ENCODE data around the gene ZNF804A.

ZNF804A gene

DNA sequence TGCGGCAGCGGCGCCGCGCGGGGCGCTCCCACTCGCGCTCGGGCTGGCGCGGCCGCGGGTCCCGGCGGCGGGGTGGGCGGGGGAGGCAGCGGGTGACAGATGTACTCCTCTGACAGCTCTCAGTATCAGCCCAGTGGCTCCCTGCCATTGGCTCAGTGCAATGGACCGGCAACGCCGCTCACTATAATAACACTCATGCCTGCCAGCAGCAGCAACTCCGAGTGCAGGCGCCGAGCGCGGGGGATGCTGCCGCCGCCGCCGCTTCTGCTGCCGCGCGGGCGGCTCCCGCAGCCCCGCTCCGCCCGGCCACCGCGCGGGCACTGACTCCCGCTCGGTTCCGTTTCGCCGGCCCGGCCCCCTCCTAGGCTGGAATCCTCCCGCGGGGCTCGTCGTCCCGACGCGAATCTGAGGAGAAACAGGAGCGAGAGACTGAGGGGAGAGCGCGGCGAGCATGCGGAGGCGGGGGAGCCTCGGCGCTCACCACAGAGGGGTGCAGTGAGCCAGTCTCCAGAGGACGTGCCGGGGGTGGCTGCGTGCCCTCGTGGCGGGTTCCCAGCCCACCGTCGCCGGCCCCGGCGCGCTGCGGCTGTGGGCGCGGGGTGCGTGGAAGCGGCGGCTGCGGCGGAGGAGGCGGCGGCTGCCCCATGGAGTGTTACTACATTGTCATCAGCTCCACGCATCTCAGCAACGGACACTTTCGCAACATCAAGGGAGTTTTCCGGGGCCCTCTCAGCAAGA is at the start of gene ZNF804A:
TSS of gene ZNF804A (plus strand) at position 214 of the 738 bp plus-strand sequence. CDS start at position 645, 431 bp downstream.
- DNase-seq (ENCODE audit: low read depth in 1 of 2, low spot score in 1 of 2): no peak

DNA sequence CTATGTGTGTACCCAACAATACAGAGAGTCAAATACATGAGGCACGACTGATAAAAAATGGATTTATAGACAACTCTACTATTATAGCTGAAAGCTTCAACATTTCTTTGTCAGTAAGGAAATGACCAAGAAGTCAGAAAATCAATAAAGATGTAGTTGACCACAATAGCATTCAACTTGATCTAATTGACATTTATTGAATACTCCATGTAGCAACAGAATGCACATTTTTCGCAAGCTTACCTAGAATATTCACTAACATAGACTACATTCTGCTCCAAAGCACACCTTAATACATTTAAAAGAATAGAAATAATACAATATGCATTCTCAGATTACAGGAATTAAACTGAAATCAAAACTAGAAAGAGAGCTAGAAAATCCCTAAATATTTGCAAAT is 49.2 kb upstream of the ZNF804A start:
- no peak for DNase-seq (ENCODE audit: low read depth in 1 of 2, low spot score in 1 of 2)

DNA sequence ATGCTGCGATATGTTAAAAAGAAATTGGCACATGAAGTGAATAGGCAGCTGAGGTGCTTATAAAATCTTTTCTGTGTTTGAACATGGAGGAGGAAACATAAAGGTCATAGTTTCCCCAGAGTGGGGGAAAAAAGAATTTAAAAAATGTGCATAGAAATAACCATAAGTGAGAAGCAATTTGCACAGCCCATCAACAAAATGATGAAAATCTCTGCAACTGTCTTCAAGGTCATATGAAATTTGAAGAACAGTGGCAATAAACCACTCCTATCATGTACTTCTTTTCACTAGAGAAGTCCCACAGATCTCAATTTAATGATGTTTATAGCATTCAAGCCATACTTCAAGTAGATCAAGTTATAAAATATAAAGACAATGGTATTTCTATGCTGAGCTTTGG is 46.7 kb upstream of the ZNF804A start:
- no peak for DNase-seq (ENCODE audit: low read depth in 1 of 2, low spot score in 1 of 2)

DNA sequence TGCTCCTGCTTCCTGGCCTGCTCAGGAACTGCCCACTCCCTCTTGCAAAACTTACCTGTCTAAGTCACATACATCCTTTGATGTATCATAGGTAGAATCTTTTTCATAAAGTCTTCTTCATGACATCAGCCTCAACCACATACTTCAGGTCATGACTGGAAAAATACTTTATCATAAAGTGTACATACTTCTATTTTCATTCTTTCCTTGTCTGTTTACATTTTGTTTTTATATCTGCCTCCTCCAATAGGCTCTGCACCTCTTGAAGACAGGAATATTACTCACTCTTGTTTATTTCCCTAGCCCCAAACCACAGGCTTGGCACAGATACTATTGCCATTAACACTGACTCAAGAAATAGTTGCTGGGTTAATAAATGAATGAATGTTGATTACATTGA is 43.6 kb upstream of the ZNF804A start:
- no peak for DNase-seq (ENCODE audit: low read depth in 1 of 2, low spot score in 1 of 2)

DNA sequence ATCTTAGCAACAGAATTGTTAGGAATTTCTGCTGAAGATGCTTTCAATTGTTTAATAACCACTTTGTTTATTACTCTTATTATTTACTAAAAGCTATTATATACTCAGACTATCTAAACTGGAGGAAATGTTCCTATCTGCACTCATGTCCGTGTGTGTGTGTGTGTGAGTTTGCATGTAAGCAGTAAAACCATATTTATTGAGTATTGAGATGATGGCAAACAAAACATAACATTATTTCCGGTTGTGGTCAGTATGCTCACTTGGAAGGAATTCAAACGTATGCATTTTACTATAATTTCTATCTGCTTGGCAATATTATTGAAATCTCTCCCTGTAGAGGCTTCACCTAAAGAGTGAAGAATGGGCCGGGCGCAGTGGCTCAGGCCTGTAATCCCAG is 43.0 kb upstream of the ZNF804A start:
- DNase-seq (ENCODE audit: low read depth in 1 of 2, low spot score in 1 of 2): no peak

DNA sequence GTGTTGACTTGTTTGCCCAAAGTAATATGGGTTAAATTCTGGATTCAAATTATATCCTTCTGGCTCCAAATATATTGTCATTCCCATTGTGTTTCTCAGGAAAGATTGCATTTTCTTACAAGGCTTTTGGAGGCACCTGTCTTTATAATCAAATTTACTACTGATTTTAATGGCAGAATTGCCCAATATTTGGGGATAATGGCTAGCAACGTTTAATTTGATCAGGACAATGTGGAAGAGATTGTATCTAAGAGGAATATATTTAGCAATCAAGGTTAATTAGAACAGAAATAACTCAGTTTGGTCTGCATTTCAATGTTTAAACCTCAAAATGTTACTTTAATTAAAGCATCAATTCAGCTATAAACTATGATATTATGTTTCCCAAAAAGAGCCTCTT is 41.7 kb upstream of the ZNF804A start:
- DNase-seq (ENCODE audit: low read depth in 1 of 2, low spot score in 1 of 2): no peak

DNA sequence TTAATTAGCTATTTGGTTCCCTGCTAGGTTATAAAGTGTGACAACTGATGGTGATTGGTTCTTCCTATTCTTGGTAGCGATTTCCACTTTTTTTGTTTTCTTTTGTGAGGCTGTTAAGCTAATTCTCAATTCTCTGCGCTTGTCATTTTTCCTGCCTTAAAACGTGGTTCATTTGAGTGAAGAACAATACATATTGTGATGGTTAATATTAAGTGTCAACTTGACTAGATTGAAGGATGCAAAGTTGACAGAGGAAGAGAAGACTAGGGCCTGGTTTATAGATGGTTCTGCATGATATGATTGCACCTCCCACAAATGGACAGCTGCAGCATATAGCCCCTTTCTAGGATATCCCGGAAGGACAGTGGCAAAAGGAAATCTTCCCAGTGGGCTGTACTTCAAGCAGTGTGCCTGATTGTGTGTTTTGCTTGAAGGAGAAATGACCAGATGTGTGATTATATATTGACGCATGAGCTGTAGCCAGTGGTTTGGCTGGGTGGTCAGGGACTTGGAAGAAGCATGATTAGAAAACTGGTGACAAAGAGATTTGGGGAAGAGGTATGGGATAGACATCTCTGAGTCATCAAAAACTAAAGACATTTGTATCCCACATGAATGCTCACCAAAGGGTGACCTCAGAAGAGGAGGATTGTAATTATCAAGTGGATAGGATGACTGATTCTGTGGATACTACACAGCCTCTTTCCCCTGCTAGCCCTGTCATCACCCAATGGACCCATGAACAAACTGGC is 39.4 kb upstream of the ZNF804A start:
- DNase-seq (ENCODE audit: low read depth in 1 of 2, low spot score in 1 of 2): no peak

DNA sequence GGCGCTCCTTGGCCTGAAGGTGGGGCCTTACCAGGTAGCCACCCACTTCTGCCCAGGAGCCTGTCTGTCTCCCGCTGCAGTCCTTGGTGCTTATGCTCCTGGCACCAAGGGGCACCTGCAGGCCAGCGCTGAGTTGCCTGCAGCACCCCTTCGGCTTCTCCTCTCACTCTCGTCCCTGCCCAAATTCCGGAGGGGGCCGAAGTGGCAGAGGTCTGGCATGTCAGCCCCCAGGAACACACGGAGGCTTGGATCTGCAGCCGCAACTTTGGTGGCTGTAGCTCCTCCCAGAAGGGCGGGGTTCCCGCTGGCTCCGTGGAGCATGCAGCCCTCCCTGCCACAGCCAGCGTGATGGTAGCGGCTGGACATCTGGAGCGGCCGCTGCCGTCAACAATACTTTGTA is 37.7 kb upstream of the ZNF804A start:
- DNase-seq (ENCODE audit: low read depth in 1 of 2, low spot score in 1 of 2): no peak

DNA sequence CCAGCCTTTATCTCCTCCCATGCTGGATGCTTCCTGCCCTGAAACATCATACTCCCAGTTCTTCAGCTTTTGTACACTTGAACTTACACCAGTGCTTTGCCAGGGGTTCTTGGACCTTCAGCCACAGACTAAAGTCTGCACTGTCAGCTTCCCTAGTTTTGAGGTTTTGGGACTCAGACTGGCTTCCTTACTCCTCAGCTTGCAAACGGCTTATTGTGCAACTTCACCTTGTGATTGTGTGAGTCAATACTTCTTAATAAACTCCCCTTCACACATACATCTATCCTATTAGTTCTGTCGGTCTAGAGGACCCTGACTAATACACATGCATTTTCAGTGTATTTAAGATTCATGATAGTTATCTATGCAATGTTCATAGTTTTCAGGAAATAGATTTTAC is 35.8 kb upstream of the ZNF804A start:
- DNase-seq (ENCODE audit: low read depth in 1 of 2, low spot score in 1 of 2): no peak

DNA sequence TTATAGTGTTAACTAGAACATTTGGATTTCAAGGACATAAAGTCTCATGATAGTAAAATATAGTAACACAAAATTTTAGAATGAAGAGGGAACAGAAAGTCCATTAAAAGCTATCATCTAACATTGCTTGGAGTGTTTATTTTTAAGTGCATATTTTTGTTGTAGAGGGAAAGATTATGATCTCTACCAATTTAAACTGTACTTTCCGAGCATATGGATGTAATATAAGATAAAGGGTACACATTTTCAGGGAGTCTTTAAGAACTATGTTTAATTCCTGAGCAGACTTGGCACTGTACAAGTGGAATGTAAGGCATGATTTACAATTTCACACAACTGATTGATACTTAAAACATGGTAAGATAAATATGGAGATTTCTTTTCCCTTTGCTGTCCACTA is 34.2 kb upstream of the ZNF804A start:
- DNase-seq (ENCODE audit: low read depth in 1 of 2, low spot score in 1 of 2): no peak

DNA sequence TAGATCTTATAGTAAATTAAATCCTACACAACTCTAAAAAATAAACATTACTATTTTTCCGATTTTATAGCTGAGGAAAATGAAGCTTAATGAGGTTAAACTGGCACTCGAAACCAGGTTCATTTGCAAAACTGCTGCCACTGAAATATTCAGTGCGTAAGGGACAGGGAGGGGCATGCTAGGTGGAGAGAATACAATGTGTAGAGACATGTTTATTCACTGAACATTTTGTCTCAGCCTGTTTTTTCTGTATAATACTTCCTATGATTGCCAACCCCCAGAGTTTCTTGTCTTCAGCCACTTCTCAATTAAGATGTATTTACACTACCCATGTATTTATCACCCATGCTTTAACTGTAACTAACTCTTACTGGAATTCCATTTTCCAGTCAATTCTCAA is 31.6 kb upstream of the ZNF804A start:
- DNase-seq (ENCODE audit: low read depth in 1 of 2, low spot score in 1 of 2): no peak

DNA sequence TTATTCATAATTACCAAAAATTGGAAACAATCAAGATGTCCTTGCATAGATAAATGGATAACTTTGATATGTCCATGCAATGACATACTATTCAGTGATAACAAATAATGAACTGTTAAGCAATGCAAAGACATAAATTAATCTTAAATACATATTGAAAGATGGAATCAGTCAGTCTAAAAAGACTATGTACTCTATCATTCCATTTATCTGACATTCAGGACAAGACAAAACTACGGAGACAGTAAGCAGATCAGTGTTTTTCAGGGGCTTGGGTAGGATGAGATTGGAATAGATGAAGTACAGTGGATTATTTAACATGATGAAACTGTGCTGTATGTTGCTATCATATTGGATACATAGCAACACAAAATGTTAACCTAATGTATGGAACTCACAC is 21.3 kb upstream of the ZNF804A start:
- no peak for DNase-seq (ENCODE audit: low read depth in 1 of 2, low spot score in 1 of 2)

DNA sequence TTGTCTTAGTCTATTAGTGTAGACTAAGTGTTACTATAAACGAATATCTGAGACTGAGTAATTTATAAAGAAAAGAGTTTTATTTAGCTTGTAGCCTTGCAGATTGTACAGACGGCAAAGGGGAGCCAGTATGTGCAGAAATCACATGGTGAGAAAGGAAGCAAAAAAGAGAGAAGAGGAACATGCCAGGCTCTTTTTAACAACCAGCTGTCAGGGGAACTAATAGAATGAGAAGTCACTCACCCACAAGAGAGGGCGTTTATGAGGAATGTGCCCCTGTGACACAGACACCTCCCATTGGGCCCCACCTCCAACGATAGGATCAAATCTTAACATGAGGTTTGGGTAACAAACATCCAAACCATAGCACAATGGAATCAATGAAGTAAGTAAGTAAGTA is 20.6 kb upstream of the ZNF804A start:
- no peak for DNase-seq (ENCODE audit: low read depth in 1 of 2, low spot score in 1 of 2)

DNA sequence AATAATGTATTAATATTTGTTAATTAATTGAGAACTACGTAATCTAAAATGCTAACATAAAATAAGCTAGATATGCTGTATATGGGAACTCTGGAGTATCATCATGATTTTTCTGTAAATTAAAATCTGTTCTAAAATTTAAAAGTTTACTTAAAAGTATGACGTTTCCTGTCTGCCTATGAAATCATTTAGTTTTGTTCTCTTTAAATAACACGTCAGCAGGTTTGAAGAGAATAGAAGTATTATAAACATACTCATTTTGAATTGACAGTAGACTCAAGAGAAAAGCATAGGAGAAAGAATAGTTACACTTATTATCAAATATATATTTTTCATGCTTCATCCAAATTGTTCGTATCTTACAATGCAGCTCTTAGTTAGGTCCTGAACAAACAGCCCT is 19.1 kb upstream of the ZNF804A start:
- DNase-seq (ENCODE audit: low read depth in 1 of 2, low spot score in 1 of 2): no peak

DNA sequence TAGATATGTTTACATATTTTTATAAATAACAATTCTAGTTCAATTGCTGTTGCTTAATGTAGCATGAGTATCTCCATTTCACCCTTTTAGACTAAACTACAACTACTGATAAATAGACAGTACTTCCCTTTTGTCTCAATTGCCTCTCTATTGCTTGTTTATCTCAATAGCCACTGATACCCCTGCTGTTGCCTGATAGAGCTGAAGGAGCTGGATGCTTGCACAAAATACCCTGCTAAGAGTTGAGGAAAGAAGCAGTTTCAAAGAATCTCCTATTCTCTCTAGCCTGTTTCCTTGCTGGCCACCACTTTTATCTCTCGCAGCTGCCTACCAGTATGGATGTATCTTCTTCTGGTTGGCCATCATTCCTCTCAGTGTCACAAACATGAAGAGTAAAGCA is 16.9 kb upstream of the ZNF804A start:
- DNase-seq (ENCODE audit: low read depth in 1 of 2, low spot score in 1 of 2): no peak

DNA sequence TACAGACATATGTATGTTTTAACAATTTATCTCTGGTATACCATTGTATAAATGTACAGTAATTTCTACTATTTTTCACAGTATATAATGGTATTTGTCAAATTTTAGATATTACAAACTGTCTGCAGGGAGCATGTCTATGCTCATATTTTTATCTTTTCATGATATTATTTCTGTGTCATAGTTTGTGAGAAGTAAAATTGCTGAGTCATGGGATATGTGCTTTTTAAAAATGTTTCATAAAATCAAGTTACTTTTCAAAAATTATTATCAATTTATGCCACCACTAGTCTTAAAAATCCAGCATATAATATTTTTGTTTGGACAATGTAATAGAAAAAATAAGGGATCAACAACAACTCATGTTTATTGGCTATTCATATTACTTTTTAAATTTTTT is 9.1 kb upstream of the ZNF804A start:
- no peak for DNase-seq (ENCODE audit: low read depth in 1 of 2, low spot score in 1 of 2)

DNA sequence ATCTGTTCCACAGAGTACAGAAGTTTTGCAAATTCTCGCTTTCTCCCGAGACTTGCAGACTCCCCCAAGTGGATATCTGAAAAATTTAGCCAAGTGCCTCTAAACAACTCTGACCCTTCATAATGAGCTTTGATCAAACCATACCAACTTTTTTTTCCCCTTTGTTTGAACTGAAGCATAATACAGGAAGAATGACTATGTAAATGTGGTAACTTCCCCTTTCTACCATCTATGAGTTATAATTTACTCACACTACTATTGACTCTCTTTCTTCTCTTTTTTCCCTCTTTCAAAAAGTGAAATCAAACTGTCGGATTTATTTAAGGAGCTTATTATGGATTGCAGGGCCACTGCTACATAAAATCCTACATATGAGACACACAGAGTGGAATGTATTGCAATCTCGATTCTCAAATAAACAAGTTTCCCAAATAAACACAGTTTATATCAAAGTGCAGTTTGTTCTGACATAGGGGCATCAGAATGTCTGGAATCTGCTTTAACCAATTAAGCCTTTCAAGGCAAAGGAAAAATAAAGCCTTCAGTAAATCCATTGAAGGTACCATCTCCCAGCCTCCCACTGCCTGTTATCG is 1.4 kb upstream of the ZNF804A start:
- DNase-seq (ENCODE audit: low read depth in 1 of 2, low spot score in 1 of 2): no peak

DNA sequence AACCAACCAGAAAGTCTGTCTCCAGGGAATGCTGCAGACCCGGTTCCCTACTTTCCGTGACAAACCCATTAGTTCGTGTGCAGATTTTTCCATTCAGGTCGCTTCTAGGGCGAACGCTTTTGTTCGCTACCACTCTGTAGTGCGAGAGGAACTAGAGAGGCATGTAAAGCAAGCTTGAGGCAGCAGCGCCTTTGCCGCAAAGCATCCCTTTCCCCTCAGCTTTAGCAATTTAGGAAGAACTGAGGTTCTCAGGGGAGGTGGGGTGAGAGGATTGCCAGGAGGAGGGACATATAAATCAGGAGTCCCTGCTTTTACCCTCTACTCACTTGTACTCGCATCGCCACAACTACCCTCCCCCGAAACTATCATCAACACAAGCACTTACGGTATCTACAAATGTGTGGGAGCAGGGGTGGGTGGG is 748 bp upstream of the ZNF804A start:
- DNase-seq (ENCODE audit: low read depth in 1 of 2, low spot score in 1 of 2): no peak

DNA sequence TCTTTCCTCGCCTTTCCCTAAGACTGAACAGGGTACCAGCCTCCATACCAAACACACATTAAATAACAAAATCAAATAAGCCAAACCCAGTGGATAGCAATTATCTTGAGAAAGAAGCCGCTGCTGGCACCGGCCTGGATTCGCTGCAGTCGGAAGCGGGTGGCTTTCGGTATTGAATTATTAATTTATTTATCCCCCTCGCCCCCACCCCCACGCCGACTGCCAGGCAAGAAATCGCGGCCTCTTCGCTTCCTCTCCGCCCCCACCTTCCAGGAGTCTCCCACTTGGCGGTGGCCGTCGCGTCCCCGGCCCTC is 370 bp upstream of the ZNF804A start:
- no peak for DNase-seq (ENCODE audit: low read depth in 1 of 2, low spot score in 1 of 2)

DNA sequence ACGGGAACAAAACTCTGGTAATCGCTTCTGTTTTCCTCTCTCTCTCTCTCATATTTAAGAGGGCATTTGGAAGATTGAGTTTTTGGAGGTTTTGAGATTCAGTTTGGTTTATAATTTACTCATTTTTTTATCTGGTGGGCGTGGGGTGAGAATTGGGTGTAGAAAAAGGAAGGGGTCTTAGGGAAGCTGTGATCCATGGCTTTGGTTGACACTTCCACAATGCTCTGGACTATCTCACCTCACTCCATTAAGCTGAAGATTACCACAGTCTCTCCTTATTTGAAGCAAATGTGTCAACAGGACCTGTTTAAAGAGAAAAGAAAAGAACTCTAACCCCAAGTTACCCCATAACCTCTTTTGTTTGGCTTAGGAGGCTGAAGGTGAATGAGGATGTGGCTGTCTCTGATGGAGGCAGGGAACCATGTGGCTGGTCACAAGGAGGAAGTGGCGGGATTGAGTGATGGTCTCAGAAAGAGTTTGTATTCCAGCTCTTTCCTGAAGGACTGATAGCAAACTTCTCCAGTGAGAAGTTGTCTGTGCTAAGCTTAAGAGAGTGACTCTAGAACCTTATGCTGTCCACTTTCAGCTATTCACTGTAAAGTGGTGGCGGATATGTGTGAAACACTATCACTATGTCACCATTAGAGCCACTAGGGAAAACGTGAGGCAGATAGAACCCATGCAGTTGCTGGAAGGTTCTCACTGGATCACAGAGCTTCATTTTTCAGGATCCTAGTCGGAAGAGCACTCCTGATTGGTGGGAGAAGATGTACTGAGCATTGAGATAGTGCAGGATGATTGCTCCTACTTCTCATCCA is 934 bp downstream of the ZNF804A start:
- no peak for DNase-seq (ENCODE audit: low read depth in 1 of 2, low spot score in 1 of 2)

DNA sequence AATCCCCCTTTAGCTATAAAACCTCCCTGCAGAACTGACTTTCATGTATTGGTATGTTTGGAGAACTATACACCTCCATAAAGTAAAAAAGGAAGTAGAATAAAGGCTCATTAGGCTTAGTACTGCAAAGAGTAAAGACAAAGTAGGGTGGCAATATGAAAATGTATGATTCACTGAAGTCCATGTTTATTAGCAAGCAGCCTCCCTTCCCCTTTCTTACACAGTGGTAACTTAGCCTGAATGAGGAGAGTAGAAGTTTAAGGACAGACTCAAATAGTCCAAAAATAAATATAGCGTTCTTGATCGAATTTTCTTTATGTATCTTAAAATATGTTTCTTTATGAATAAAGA is 1.5 kb downstream of the ZNF804A start:
- no peak for DNase-seq (ENCODE audit: low read depth in 1 of 2, low spot score in 1 of 2)

DNA sequence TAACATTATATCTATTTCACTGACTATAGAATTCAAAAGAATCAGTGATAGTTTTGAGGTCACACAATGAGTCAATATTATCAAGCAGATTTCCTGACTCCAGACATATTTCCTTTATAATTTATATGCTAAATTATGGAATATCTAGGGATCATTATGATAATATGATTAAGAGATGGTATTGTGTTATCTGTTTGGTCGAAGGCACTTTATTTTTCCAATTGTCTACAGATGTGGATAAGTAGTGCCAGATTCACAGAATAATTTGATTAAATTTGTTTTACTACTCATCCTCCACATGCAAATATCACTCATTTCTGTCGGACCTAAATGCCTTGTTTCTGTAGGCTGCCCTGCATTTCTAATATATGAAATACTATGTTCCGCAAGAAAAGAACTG is 4.4 kb downstream of the ZNF804A start:
- DNase-seq (ENCODE audit: low read depth in 1 of 2, low spot score in 1 of 2): no peak
